CD8-positive, alpha-beta memory T cell (primary cell): ENCODE results near the gene PRKG1. TPM values are rescaled to one million over a fixed set of nuclear protein-coding genes. Genes with fewer than 3 reads are reported as not detected.
"Not testable (repeated sequence)": the region's sequence is repeated elsewhere in the genome, so short reads cannot be mapped to it uniquely, and the experiment has no call there.

Source experiments
- CTCF ChIA-PET: fragments of 350-600 bp; sonication (Branson Sonifier 250); formaldehyde crosslinking; loops from one replicate; lab custom pipeline; 2021; ENCODE audit warnings: antibody characterized with exemption; lab: Charles Lee
- POLR2A ChIA-PET: fragments of 350-600 bp; sonication (Branson Sonifier 250); formaldehyde crosslinking; loops from one replicate; lab custom pipeline; 2021; ENCODE audit warnings: antibody characterized with exemption; lab: Charles Lee
- DNase-seq, 5 donors: peaks; one replicate each; pipeline versions ENCODE4 v3.0.0 to v3.0.0-alpha.2; 2020 to 2022; ENCODE audit warnings: mixed read lengths in 1 of 5
- H3K27ac ChIP-seq: one replicate; pipeline ENCODE4 v1.7.0; 2013; ENCODE audit warnings: low read depth, mild to moderate bottlenecking, low read length, moderate library complexity
- H3K27me3 ChIP-seq: 2 replicates; pipeline ENCODE4 v1.7.0; 2013; ENCODE audit warnings: low read length, mild to moderate bottlenecking; ENCODE audit not compliant: insufficient read depth, poor library complexity, severe bottlenecking
- H3K36me3 ChIP-seq: 2 replicates; pipeline ENCODE4 v1.7.0; 2013; ENCODE audit warnings: mild to moderate bottlenecking, low read length, moderate library complexity; ENCODE audit not compliant: insufficient read depth
- H3K4me1 ChIP-seq: 2 replicates; pipeline ENCODE4 v1.7.0; 2013; ENCODE audit warnings: mild to moderate bottlenecking, low read length, moderate library complexity; ENCODE audit not compliant: insufficient read depth
- H3K4me3 ChIP-seq: 2 replicates; pipeline ENCODE4 v1.7.0; 2013; ENCODE audit warnings: mild to moderate bottlenecking, low read length
- H3K9me3 ChIP-seq: 2 replicates; pipeline ENCODE4 v1.7.0; 2013; ENCODE audit warnings: mild to moderate bottlenecking, low read length
- H3K27ac Mint-ChIP-seq, 8 donors: one replicate each; pipeline ENCODE4 v1.8.0; 2020 to 2021; ENCODE audit warnings: mixed read lengths in 8 of 8, mild to moderate bottlenecking in 6 of 8, inconsistent platforms in 3 of 8, moderate library complexity in 3 of 8
- H3K27me3 Mint-ChIP-seq, 2 donors: one replicate each; pipeline ENCODE4 v1.8.0; 2020 to 2021; ENCODE audit warnings: mixed read lengths in 2 of 2, mild to moderate bottlenecking in 1 of 2, moderate library complexity in 1 of 2
- H3K36me3 Mint-ChIP-seq, 3 donors: one replicate each; pipeline ENCODE4 v1.8.0; 2020 to 2021; ENCODE audit warnings: mixed read lengths in 3 of 3, inconsistent platforms in 1 of 3, mild to moderate bottlenecking in 1 of 3
- H3K4me1 Mint-ChIP-seq, 3 donors: one replicate each; pipeline ENCODE4 v1.8.0; 2020 to 2021; ENCODE audit warnings: mixed read lengths in 3 of 3, inconsistent platforms in 1 of 3, mild to moderate bottlenecking in 1 of 3
- H3K4me3 Mint-ChIP-seq, 7 donors: one replicate each; pipeline ENCODE4 v1.8.0; 2020 to 2021; ENCODE audit warnings: mixed read lengths in 7 of 7, mild to moderate bottlenecking in 6 of 7, moderate library complexity in 4 of 7, inconsistent platforms in 2 of 7
- H3K9me3 Mint-ChIP-seq, 5 donors: one replicate each; pipeline ENCODE4 v1.8.0; 2020 to 2022; ENCODE audit warnings: mixed read lengths in 5 of 5, mild to moderate bottlenecking in 3 of 5, moderate library complexity in 2 of 5, inconsistent platforms in 1 of 5
- polyA plus RNA-seq: library from polyadenylated mRNA; unstranded; fragments of 300-500 nt; fragmentation: Illumina TruSeq; gene quantifications from one replicate; pipeline ENCODE4 v1.2.3, GENCODE V29; 2021
- total RNA-seq, 2 experiments: library from RNA; stranded (reverse); gene quantifications; one replicate each; pipeline ENCODE4 v1.2.3, GENCODE V29; 2021

PRKG1 gene
- total and polyA plus RNA-seq, 3 experiments from 2014 or later: not detected

- Mint-ChIP-seq H3K27ac (peak overlapping the region in 2 of 8 donors; percentile 37 to 54), H3K27me3 (no peaks in the 10 kb centered on the region), H3K9me3 (peaks cover 0 to 5% (median 3%) of the 10 kb centered on the region in 5 donors), H3K4me3 (no peak overlapping the region), H3K4me1 (no peaks in the 10 kb centered on the region), H3K36me3 (no peaks in the 10 kb centered on the region)
- H3K9me3 ChIP-seq: no peaks in the 10 kb centered on the region
- H3K36me3 ChIP-seq: no peaks in the 10 kb centered on the region
- H3K27me3 ChIP-seq: no peaks in the 10 kb centered on the region
- H3K4me3 ChIP-seq: no peak overlapping the region
- CTCF ChIA-PET: no interaction called here
- POLR2A ChIA-PET: no interaction called here
- no peak for DNase-seq
- no peaks in the 10 kb centered on the region for H3K4me1 ChIP-seq
- H3K27ac ChIP-seq: no peak overlapping the region
Measured at GRCh38 chr10:51325649-51326048, 251.4 kb downstream of the PRKG1 start.

DNA sequence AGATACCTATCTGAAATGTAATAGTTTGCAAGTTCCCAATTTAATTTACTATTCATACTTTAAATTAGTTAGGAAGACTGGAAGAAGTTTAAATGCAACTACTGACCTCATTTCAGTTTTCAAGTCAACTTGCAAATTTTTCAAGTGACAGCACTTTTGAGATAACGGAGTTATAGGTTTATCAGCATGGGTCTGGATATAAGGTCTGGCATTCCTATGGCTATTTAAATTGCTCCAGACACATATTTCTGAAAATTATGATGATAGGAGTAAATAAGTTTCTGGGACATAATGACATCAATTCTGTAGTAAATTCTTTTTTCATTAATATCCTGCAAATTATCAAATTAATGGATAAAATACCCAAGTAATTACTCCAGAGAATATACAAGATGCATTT, 251.9 kb downstream of the PRKG1 start:
- Histone ChIP-seq H3K4me1 (no peaks in the 10 kb centered on the region), H3K4me3 (no peak overlapping the region), H3K36me3 (no peaks in the 10 kb centered on the region), H3K27ac (no peak overlapping the region), H3K27me3 (no peaks in the 10 kb centered on the region), H3K9me3 (no peaks in the 10 kb centered on the region)
- Mint-ChIP-seq H3K4me1 (no peaks in the 10 kb centered on the region), H3K9me3 (peaks cover 0 to 5% (median 3%) of the 10 kb centered on the region in 5 donors), H3K27ac (no peak overlapping the region), H3K4me3 (no peak overlapping the region), H3K36me3 (no peaks in the 10 kb centered on the region), H3K27me3 (no peaks in the 10 kb centered on the region)
- CTCF ChIA-PET: no interaction called here
- POLR2A ChIA-PET: no interaction called here
- no peak for DNase-seq

- Mint-ChIP-seq H3K27ac (no peak overlapping the region), H3K9me3 (peaks cover 0 to 5% (median 3%) of the 10 kb centered on the region in 5 donors), H3K4me3 (no peak overlapping the region), H3K27me3 (no peaks in the 10 kb centered on the region), H3K4me1 (no peaks in the 10 kb centered on the region), H3K36me3 (no peaks in the 10 kb centered on the region)
- ChIA-PET POLR2A (no interaction called here), CTCF (no interaction called here)
- H3K4me3 ChIP-seq: no peak overlapping the region
- H3K27ac ChIP-seq: no peak overlapping the region
- H3K36me3 ChIP-seq: no peaks in the 10 kb centered on the region
- DNase-seq: no peak
- no peaks in the 10 kb centered on the region for H3K9me3 ChIP-seq
- H3K4me1 ChIP-seq: no peaks in the 10 kb centered on the region
- H3K27me3 ChIP-seq: no peaks in the 10 kb centered on the region
Measured at GRCh38 chr10:51327432-51327831, 253.1 kb downstream of the PRKG1 start.

GRCh38 chr10:51340366-51340765, 266.1 kb downstream of the PRKG1 start:
- Mint-ChIP-seq H3K9me3 (peaks cover 0 to 23% (median 6%) of the 10 kb centered on the region in 5 donors), H3K4me1 (peaks cover 17 to 29% (median 26%) of the 10 kb centered on the region in 3 donors), H3K4me3 (peak overlapping the region in 2 of 7 donors; percentile 4 to 42), H3K36me3 (peaks cover 0 to 3% (median 0%) of the 10 kb centered on the region in 3 donors), H3K27me3 (no peaks in the 10 kb centered on the region), H3K27ac (peak overlapping the region in 2 of 8 donors; percentile 2 to 4)
- H3K27ac ChIP-seq: no peak overlapping the region
- H3K4me3 ChIP-seq: no peak overlapping the region
- ChIA-PET CTCF (no interaction called here), POLR2A (no interaction called here)
- no peaks in the 10 kb centered on the region for H3K9me3 ChIP-seq
- DNase-seq: no peak
- no peaks in the 10 kb centered on the region for H3K4me1 ChIP-seq
- no peaks in the 10 kb centered on the region for H3K27me3 ChIP-seq
- no peaks in the 10 kb centered on the region for H3K36me3 ChIP-seq

GRCh38 chr10:51340845-51341610, 266.7 kb downstream of the PRKG1 start:
- ChIA-PET CTCF (no interaction called here), POLR2A (no interaction called here)
- Histone ChIP-seq H3K9me3 (no peaks in the 10 kb centered on the region), H3K27ac (no peak overlapping the region), H3K4me1 (no peaks in the 10 kb centered on the region), H3K36me3 (no peaks in the 10 kb centered on the region), H3K4me3 (no peak overlapping the region), H3K27me3 (no peaks in the 10 kb centered on the region)
- peak in 1 of 5 donors; percentile 5 for DNase-seq
- peaks cover 0 to 23% (median 6%) of the 10 kb centered on the region in 5 donors for H3K9me3 Mint-ChIP-seq
- H3K27ac Mint-ChIP-seq: peak overlapping the region in 7 of 8 donors; percentile 25 to 88 (median 61)
- H3K4me1 Mint-ChIP-seq: peaks cover 17 to 29% (median 26%) of the 10 kb centered on the region in 3 donors
- peaks cover 0 to 3% (median 0%) of the 10 kb centered on the region in 3 donors for H3K36me3 Mint-ChIP-seq
- H3K27me3 Mint-ChIP-seq: no peaks in the 10 kb centered on the region
- peak overlapping the region in 5 of 7 donors; percentile 1 to 42 (median 9) for H3K4me3 Mint-ChIP-seq

DNA sequence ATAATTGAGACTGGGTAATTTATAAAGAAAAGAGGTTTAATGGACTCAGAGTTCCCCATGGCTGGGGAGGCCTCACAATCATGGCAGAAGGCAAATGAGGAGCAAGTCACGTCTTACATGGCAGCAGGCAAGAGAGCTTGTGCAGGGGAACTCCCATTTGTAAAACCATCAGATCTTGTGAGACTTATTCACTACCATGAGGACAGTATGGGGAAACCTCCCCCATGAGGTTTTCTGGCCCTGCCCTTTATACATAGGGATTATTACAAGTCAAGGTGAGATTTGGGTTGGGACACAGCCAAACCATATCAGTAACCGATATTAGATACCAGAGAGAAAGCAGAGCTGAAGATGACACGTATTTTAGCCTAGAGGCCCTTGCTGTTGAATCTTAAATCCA, 267.5 kb downstream of the PRKG1 start:
- H3K4me3 Mint-ChIP-seq: peak overlapping the region in 4 of 7 donors; percentile 3 to 24 (median 6)
- H3K27me3 Mint-ChIP-seq, H3K36me3 Mint-ChIP-seq, H3K27me3 ChIP-seq, H3K27ac ChIP-seq, POLR2A ChIA-PET, H3K9me3 ChIP-seq, H3K4me1 ChIP-seq, H3K4me3 ChIP-seq, CTCF ChIA-PET, DNase-seq, H3K36me3 ChIP-seq: not testable (repeated sequence)
- H3K27ac Mint-ChIP-seq: peak overlapping the region in 7 of 8 donors; percentile 25 to 88 (median 51)
- peaks cover 17 to 29% (median 26%) of the 10 kb centered on the region in 3 donors for H3K4me1 Mint-ChIP-seq
- peaks cover 0 to 19% (median 6%) of the 10 kb centered on the region in 5 donors for H3K9me3 Mint-ChIP-seq

DNA sequence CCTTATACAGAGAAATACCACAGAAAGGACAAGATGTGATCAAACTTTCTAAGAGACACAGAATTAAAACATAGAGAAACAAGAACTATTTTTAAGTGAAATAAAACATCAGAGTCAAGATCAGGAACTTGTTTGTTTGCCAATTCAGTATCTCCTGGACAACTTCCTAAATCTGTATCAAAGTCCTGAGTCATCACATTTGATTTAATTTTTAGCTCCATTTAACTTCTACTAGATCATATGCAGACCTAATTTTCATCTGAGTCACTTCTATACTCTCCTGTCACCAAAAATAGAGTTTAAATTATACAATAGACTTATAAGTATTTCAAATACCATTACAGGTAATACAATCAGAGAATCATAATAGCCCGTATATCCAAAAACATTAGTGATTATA, 268.1 kb downstream of the PRKG1 start:
- ChIA-PET POLR2A (no interaction called here), CTCF (no interaction called here)
- H3K27ac ChIP-seq: no peak overlapping the region
- no peak for DNase-seq
- Mint-ChIP-seq H3K27ac (peak overlapping the region in 2 of 8 donors; percentile 20 to 88), H3K9me3 (peaks cover 0 to 13% (median 6%) of the 10 kb centered on the region in 5 donors), H3K4me3 (no peak overlapping the region), H3K4me1 (peaks cover 17 to 29% (median 26%) of the 10 kb centered on the region in 3 donors), H3K27me3 (no peaks in the 10 kb centered on the region), H3K36me3 (peaks cover 0 to 3% (median 0%) of the 10 kb centered on the region in 3 donors)
- H3K36me3 ChIP-seq: no peaks in the 10 kb centered on the region
- no peaks in the 10 kb centered on the region for H3K4me1 ChIP-seq
- H3K27me3 ChIP-seq: no peaks in the 10 kb centered on the region
- H3K9me3 ChIP-seq: no peaks in the 10 kb centered on the region
- H3K4me3 ChIP-seq: no peak overlapping the region

- H3K4me3 ChIP-seq: no peak overlapping the region
- H3K4me3 Mint-ChIP-seq: no peak overlapping the region
- H3K27ac Mint-ChIP-seq: no peak overlapping the region
- peaks cover 17 to 29% (median 26%) of the 10 kb centered on the region in 3 donors for H3K4me1 Mint-ChIP-seq
- no peak overlapping the region for H3K27ac ChIP-seq
- no peaks in the 10 kb centered on the region for H3K36me3 Mint-ChIP-seq
- ChIA-PET POLR2A (no interaction called here), CTCF (no interaction called here)
- H3K9me3 ChIP-seq: no peaks in the 10 kb centered on the region
- H3K36me3 ChIP-seq: no peaks in the 10 kb centered on the region
- DNase-seq: no peak
- no peaks in the 10 kb centered on the region for H3K4me1 ChIP-seq
- H3K27me3 Mint-ChIP-seq: no peaks in the 10 kb centered on the region
- no peaks in the 10 kb centered on the region for H3K27me3 ChIP-seq
- peaks cover 0 to 9% (median 6%) of the 10 kb centered on the region in 5 donors for H3K9me3 Mint-ChIP-seq
Measured at GRCh38 chr10:51343391-51343790, 269.1 kb downstream of the PRKG1 start.
